SK-N-SH (cell line): ENCODE measurements around the gene GDF2. TPM values are rescaled to one million over a fixed set of nuclear protein-coding genes. Genes with fewer than 3 reads are reported as not detected.

Experiments used
- CTCF ChIA-PET: fragments of 300-600, 350-600 bp; formaldehyde crosslinking; extraction: SDS; loops from one replicate; lab custom pipeline; 2021; lab: Yijun Ruan, JAX
- POLR2A ChIA-PET: fragments of 350-600 bp; sonication (Branson Sonifier 250); formaldehyde crosslinking; extraction: SDS; loops from one replicate; lab custom pipeline; 2020; ENCODE audit warnings: antibody characterized with exemption, inconsistent platforms; lab: Yijun Ruan, JAX
- DNase-seq: peaks from one replicate; pipeline ENCODE4 v3.0.0; 2012
- H2AFZ ChIP-seq: fragments of 200-600 bp; sonication (generic); 2 replicates; pipeline ENCODE4 v1.8.1; 2016; ENCODE audit warnings: antibody characterized with exemption, mild to moderate bottlenecking, low read depth
- H3F3A ChIP-seq: fragments of 200-600 bp; sonication (generic); replicated peaks from 2 replicates; pipeline ENCODE3; 2016; ENCODE audit warnings: antibody characterized with exemption, mild to moderate bottlenecking; ENCODE audit not compliant: insufficient read depth
- H3K27ac ChIP-seq, 2 experiments: fragments of 200-500 bp in 1 of 2; fragments of 200-600 bp in 1 of 2; sonication (Bioruptor generic) in 1 of 2; sonication (generic), shearing (Covaris generic) in 1 of 2; 2 replicates each; pipeline versions ENCODE4 v1.5.1 to v1.6.1; 2014 to 2016; ENCODE audit warnings: low read depth in 2 of 2, inconsistent platforms in 1 of 2, low read length in 1 of 2, mild to moderate bottlenecking in 1 of 2, mixed read lengths in 1 of 2
- H3K27me3 ChIP-seq: fragments of 200-600 bp; sonication (generic), shearing (Covaris generic); 2 replicates; pipeline ENCODE4 v1.6.1; 2016; ENCODE audit warnings: mixed run types; ENCODE audit not compliant: insufficient read depth
- H3K36me3 ChIP-seq, 2 experiments: fragments of 200-500 bp in 1 of 2; fragments of 200-600 bp in 1 of 2; sonication (Bioruptor generic) in 1 of 2; sonication (generic) in 1 of 2; replicated peaks in 1 of 2; 2 replicates each; pipeline versions ENCODE3 to v1.5.1; 2014 to 2016; ENCODE audit warnings: low read length in 1 of 2, mild to moderate bottlenecking in 1 of 2; ENCODE audit not compliant: insufficient read depth in 2 of 2, control insufficient read depth in 1 of 2
- H3K4me1 ChIP-seq, 2 experiments: fragments of 200-500 bp in 1 of 2; fragments of 200-600 bp in 1 of 2; sonication (Bioruptor generic) in 1 of 2; sonication (generic), shearing (Covaris generic) in 1 of 2; 2 replicates each; pipeline versions ENCODE4 v1.5.1 to v1.6.1; 2014 to 2016; ENCODE audit warnings: low read depth in 1 of 2, low read length in 1 of 2, mixed run types in 1 of 2; ENCODE audit not compliant: insufficient read depth in 2 of 2, control insufficient read depth in 1 of 2
- H3K4me2 ChIP-seq: fragments of 200-600 bp; sonication (generic), shearing (Covaris generic); 2 replicates; pipeline ENCODE4 v1.6.1; 2017; ENCODE audit warnings: mixed run types
- H3K4me3 ChIP-seq, 2 experiments: fragments of 200-500 bp in 1 of 2; fragments of 200-600 bp in 1 of 2; sonication (Bioruptor generic) in 1 of 2; sonication (generic), shearing (Covaris generic) in 1 of 2; 2 replicates each; pipeline versions ENCODE4 v1.5.1 to v1.8.1; 2014 to 2016; ENCODE audit warnings: low read depth in 2 of 2, inconsistent platforms in 1 of 2, low read length in 1 of 2, mild to moderate bottlenecking in 1 of 2, mixed read lengths in 1 of 2, moderate library complexity in 1 of 2
- H3K79me2 ChIP-seq: fragments of 200-600 bp; sonication (generic); 2 replicates; pipeline ENCODE4 v1.8.1; 2017; ENCODE audit warnings: mild to moderate bottlenecking; ENCODE audit not compliant: insufficient read depth
- H3K9ac ChIP-seq: fragments of 200-600 bp; sonication (generic); 2 replicates; pipeline ENCODE4 v1.6.1; 2017; ENCODE audit warnings: mixed run types
- H3K9me2 ChIP-seq: fragments of 200-600 bp; sonication (generic); 2 replicates; pipeline ENCODE4 v1.6.1; 2017; ENCODE audit warnings: mixed run types
- H3K9me3 ChIP-seq: fragments of 200-600 bp; sonication (generic); 2 replicates; pipeline ENCODE4 v1.6.1; 2017; ENCODE audit warnings: mixed run types, mild to moderate bottlenecking, moderate library complexity
- H4K20me1 ChIP-seq: fragments of 200-600 bp; sonication (generic); 2 replicates; pipeline ENCODE4 v1.6.1; 2017; ENCODE audit warnings: mild to moderate bottlenecking, mixed run types; ENCODE audit not compliant: insufficient read depth
- ELF1 ChIP-seq: IDR thresholded peaks from 2 replicates; pipeline ENCODE4 v1.4.0; 2012
- FOSL2 ChIP-seq: IDR thresholded peaks from 2 replicates; pipeline ENCODE4 v1.4.0; 2012; ENCODE audit warnings: low read depth, mild to moderate bottlenecking, moderate library complexity, borderline replicate concordance
- FOXM1 ChIP-seq: IDR thresholded peaks from 2 replicates; pipeline ENCODE4 v1.4.0; 2012; ENCODE audit warnings: low read depth, mild to moderate bottlenecking
- GATA2 ChIP-seq: sonication (generic); formaldehyde crosslinking; IDR thresholded peaks from 2 replicates; pipeline ENCODE4 v1.5.0; 2020; ENCODE audit warnings: mild to moderate bottlenecking, missing genetic modification reagents
- JUND ChIP-seq: IDR thresholded peaks from 2 replicates; pipeline ENCODE4 v1.4.0; 2012
- MEF2A ChIP-seq: IDR thresholded peaks from 2 replicates; pipeline ENCODE4 v1.4.0; 2012; ENCODE audit warnings: low read depth, borderline replicate concordance
- RCOR1 ChIP-seq: fragments of 150-350 bp; IDR thresholded peaks from 2 replicates; pipeline ENCODE4 v1.6.1; 2017; ENCODE audit warnings: antibody characterized with exemption, low read length
- RFX5 ChIP-seq: IDR thresholded peaks from 2 replicates; pipeline ENCODE4 v1.6.1; 2012; ENCODE audit warnings: mild to moderate bottlenecking, improper control_type of control experiment, low read length
- SMC3 ChIP-seq: IDR thresholded peaks from 2 replicates; pipeline ENCODE4 v1.6.1; 2012; ENCODE audit warnings: low read depth, low read length, improper control_type of control experiment
- TAF1 ChIP-seq: IDR thresholded peaks from 2 replicates; pipeline ENCODE4 v1.6.1; 2012; ENCODE audit warnings: low read depth, mild to moderate bottlenecking, low read length, moderate library complexity, borderline replicate concordance
- WGBS: methylation state at CpG from one replicate; pipeline ENCODE4 v1.1.6; 2017; ENCODE audit warnings: low lambda C conversion rate; 5-methylcytosine and 5-hydroxymethylcytosine counted together
- polyA plus RNA-seq, 3 experiments: library from polyadenylated mRNA; depleted of rRNA; stranded (reverse); fragments of >200 nt; gene quantifications; 2 replicates each; pipeline ENCODE4 v1.2.3, GENCODE V29; 2012
- TF ChIP-seq, protein P1 (sequence below): IDR thresholded peaks from 2 replicates; pipeline ENCODE4 v1.4.0; 2012; ENCODE audit warnings: low read depth
- TF ChIP-seq, protein P2 (sequence below): fragments of 150-350 bp; IDR thresholded peaks from 2 replicates; pipeline ENCODE4 v1.6.1; 2017; ENCODE audit warnings: antibody characterized with exemption, low read length, low read depth, borderline replicate concordance
- TF ChIP-seq, protein P3 (sequence below): IDR thresholded peaks from 2 replicates; pipeline ENCODE4; 2012
- TF ChIP-seq, protein P4 (sequence below): fragments of 200-600 bp; sonication (generic); IDR thresholded peaks from 2 replicates; pipeline ENCODE4 v1.6.1; 2017; ENCODE audit warnings: antibody characterized with exemption, mild to moderate bottlenecking, moderate library complexity
- TF ChIP-seq, protein P5 (sequence below): IDR thresholded peaks from 2 replicates; pipeline ENCODE4 v1.6.1; 2012; ENCODE audit warnings: mild to moderate bottlenecking, low read depth, low read length, moderate library complexity
- TF ChIP-seq, protein P6 (sequence below): IDR thresholded peaks from 2 replicates; pipeline ENCODE4 v1.4.0; 2012; ENCODE audit warnings: low read depth, borderline replicate concordance

Gene GDF2
- polyA plus RNA-seq, 1 of the 3 experiments (the other 2 are of a cell fraction): not detected

DNA sequence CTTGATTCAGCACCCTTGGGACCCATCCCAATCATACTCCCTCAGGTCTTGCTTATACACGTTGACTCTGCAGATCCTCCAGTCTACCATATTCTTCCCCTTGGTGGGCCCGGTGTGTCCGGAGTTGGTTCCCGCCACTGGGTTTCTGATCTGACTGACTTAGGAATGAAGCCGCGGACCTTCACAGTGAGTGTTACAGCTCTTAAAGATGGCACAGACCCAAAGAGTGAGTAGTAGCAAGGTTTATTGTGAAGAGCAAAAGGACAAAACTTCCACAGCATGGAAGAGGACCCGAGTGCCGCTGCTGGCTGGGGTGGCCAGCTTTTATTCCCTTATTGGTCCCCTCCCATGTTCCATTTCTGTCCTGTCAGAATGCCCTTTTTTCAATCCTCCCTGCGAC is 28.2 kb upstream of the GDF2 start (continued):
- TF ChIP-seq, protein P1, sequence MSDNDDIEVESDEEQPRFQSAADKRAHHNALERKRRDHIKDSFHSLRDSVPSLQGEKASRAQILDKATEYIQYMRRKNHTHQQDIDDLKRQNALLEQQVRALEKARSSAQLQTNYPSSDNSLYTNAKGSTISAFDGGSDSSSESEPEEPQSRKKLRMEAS: no peak
- no peak for TF ChIP-seq SMC3
- TF ChIP-seq RFX5: no peak
- TF ChIP-seq JUND: no peak
- TF ChIP-seq, protein P2, sequence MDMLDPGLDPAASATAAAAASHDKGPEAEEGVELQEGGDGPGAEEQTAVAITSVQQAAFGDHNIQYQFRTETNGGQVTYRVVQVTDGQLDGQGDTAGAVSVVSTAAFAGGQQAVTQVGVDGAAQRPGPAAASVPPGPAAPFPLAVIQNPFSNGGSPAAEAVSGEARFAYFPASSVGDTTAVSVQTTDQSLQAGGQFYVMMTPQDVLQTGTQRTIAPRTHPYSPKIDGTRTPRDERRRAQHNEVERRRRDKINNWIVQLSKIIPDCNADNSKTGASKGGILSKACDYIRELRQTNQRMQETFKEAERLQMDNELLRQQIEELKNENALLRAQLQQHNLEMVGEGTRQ: no peak
- TF ChIP-seq, protein P3, sequence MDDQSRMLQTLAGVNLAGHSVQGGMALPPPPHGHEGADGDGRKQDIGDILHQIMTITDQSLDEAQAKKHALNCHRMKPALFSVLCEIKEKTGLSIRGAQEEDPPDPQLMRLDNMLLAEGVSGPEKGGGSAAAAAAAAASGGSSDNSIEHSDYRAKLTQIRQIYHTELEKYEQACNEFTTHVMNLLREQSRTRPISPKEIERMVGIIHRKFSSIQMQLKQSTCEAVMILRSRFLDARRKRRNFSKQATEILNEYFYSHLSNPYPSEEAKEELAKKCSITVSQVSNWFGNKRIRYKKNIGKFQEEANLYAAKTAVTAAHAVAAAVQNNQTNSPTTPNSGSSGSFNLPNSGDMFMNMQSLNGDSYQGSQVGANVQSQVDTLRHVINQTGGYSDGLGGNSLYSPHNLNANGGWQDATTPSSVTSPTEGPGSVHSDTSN: no peak
- TF ChIP-seq FOXM1: no peak
- no peak for TF ChIP-seq RCOR1

DNA sequence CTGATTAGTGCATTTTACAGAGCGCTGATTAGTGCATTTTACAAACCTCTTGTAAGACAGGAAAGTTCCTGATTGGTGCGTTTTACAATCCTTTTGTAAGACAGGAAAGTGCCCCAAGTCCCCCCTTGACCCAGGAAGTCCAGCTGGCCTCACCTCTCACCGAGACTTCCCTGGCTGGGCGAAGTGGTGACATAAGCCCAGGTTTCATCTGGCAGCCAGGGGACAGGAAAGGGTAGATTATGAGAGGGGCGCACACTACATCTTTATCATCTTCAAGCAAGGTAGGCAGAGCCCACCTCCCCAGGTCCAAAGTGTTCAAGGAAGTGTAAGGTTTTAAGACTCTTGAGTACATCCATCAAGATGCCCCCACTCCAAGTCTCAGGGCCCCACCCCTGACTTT is 27.8 kb upstream of the GDF2 start:
- TF ChIP-seq ELF1 (no peak), GATA2 (CRISPR knock-in tag) (no peak), MEF2A (no peak), FOSL2 (no peak), TAF1 (no peak)
- TF ChIP-seq, protein P4, sequence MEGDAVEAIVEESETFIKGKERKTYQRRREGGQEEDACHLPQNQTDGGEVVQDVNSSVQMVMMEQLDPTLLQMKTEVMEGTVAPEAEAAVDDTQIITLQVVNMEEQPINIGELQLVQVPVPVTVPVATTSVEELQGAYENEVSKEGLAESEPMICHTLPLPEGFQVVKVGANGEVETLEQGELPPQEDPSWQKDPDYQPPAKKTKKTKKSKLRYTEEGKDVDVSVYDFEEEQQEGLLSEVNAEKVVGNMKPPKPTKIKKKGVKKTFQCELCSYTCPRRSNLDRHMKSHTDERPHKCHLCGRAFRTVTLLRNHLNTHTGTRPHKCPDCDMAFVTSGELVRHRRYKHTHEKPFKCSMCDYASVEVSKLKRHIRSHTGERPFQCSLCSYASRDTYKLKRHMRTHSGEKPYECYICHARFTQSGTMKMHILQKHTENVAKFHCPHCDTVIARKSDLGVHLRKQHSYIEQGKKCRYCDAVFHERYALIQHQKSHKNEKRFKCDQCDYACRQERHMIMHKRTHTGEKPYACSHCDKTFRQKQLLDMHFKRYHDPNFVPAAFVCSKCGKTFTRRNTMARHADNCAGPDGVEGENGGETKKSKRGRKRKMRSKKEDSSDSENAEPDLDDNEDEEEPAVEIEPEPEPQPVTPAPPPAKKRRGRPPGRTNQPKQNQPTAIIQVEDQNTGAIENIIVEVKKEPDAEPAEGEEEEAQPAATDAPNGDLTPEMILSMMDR: no peak
- TF ChIP-seq, protein P5, sequence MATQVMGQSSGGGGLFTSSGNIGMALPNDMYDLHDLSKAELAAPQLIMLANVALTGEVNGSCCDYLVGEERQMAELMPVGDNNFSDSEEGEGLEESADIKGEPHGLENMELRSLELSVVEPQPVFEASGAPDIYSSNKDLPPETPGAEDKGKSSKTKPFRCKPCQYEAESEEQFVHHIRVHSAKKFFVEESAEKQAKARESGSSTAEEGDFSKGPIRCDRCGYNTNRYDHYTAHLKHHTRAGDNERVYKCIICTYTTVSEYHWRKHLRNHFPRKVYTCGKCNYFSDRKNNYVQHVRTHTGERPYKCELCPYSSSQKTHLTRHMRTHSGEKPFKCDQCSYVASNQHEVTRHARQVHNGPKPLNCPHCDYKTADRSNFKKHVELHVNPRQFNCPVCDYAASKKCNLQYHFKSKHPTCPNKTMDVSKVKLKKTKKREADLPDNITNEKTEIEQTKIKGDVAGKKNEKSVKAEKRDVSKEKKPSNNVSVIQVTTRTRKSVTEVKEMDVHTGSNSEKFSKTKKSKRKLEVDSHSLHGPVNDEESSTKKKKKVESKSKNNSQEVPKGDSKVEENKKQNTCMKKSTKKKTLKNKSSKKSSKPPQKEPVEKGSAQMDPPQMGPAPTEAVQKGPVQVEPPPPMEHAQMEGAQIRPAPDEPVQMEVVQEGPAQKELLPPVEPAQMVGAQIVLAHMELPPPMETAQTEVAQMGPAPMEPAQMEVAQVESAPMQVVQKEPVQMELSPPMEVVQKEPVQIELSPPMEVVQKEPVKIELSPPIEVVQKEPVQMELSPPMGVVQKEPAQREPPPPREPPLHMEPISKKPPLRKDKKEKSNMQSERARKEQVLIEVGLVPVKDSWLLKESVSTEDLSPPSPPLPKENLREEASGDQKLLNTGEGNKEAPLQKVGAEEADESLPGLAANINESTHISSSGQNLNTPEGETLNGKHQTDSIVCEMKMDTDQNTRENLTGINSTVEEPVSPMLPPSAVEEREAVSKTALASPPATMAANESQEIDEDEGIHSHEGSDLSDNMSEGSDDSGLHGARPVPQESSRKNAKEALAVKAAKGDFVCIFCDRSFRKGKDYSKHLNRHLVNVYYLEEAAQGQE: no peak
- TF ChIP-seq, protein P6, sequence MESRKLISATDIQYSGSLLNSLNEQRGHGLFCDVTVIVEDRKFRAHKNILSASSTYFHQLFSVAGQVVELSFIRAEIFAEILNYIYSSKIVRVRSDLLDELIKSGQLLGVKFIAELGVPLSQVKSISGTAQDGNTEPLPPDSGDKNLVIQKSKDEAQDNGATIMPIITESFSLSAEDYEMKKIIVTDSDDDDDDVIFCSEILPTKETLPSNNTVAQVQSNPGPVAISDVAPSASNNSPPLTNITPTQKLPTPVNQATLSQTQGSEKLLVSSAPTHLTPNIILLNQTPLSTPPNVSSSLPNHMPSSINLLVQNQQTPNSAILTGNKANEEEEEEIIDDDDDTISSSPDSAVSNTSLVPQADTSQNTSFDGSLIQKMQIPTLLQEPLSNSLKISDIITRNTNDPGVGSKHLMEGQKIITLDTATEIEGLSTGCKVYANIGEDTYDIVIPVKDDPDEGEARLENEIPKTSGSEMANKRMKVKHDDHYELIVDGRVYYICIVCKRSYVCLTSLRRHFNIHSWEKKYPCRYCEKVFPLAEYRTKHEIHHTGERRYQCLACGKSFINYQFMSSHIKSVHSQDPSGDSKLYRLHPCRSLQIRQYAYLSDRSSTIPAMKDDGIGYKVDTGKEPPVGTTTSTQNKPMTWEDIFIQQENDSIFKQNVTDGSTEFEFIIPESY: no peak
- TF ChIP-seq, all 33 proteins: peak for 0
- ChIA-PET CTCF (no interaction called here), POLR2A (no interaction called here)
- H3K9ac ChIP-seq: no peak overlapping the region
- 34% methylated on average over 5 of the region's 5 CpGs for WGBS
- no peaks in the 10 kb centered on the region for H3K9me2 ChIP-seq
- no peak for DNase-seq
- no peak overlapping the region for H3K4me3 ChIP-seq
- H3K27me3 ChIP-seq: peaks cover 20% of the 10 kb centered on the region
- H3K9me3 ChIP-seq: no peaks in the 10 kb centered on the region
- peaks cover 0 to 26% of the 10 kb centered on the region in 2 experiments; a peak in 1 of 4 replicates for H3K4me1 ChIP-seq
- no peaks in the 10 kb centered on the region for H3K79me2 ChIP-seq
- no peaks in the 10 kb centered on the region for H3K36me3 ChIP-seq
- H2AFZ ChIP-seq: no peak overlapping the region
- no peak overlapping the region for H3K27ac ChIP-seq
- H3K4me2 ChIP-seq: no peak overlapping the region
- no peaks in the 10 kb centered on the region for H3F3A ChIP-seq
- H4K20me1 ChIP-seq: no peaks in the 10 kb centered on the region
